GM23338 (cell line): Measurements from ENCODE around the gene FBXO28.

Experiments
- EZH2 ChIP-seq: fragments of 200-600 bp; sonication (generic); IDR thresholded peaks from one replicate; pipeline ENCODE4 v1.8.0; 2017; ENCODE audit warnings: antibody characterized with exemption, mild to moderate bottlenecking, low read depth; ENCODE audit not compliant: unreplicated experiment
- EZH2phosphoT487 ChIP-seq: fragments of 200-600 bp; sonication (generic); IDR thresholded peaks from one replicate; pipeline ENCODE4 v1.8.1; 2018; ENCODE audit warnings: antibody characterized with exemption; ENCODE audit not compliant: unreplicated experiment
- TF ChIP-seq, protein P1 (sequence below), 2 experiments: fragments of 200-600 bp in 1 of 2; sonication (generic) in 1 of 2; conservative IDR thresholded peaks; 2 replicates each; pipeline versions ENCODE4 v1.5.1 to v1.6.1; 2016 to 2017; ENCODE audit warnings: antibody characterized with exemption in 2 of 2, low read depth in 2 of 2, mild to moderate bottlenecking in 2 of 2, moderate library complexity in 1 of 2

GRCh38 chr1:224085421-224086108, 28.3 kb upstream of the FBXO28 start:
- TF ChIP-seq, protein P1, sequence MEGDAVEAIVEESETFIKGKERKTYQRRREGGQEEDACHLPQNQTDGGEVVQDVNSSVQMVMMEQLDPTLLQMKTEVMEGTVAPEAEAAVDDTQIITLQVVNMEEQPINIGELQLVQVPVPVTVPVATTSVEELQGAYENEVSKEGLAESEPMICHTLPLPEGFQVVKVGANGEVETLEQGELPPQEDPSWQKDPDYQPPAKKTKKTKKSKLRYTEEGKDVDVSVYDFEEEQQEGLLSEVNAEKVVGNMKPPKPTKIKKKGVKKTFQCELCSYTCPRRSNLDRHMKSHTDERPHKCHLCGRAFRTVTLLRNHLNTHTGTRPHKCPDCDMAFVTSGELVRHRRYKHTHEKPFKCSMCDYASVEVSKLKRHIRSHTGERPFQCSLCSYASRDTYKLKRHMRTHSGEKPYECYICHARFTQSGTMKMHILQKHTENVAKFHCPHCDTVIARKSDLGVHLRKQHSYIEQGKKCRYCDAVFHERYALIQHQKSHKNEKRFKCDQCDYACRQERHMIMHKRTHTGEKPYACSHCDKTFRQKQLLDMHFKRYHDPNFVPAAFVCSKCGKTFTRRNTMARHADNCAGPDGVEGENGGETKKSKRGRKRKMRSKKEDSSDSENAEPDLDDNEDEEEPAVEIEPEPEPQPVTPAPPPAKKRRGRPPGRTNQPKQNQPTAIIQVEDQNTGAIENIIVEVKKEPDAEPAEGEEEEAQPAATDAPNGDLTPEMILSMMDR (conservative IDR thresholded peaks at IDR 0.05; ENCODE audit: low read depth in 2 of 2) = no peak
- TF ChIP-seq EZH2phosphoT487 (no peak), EZH2 (no peak)
